ENCODE data around the gene FLT4.
"Not testable (repeated sequence)": the region's sequence is repeated elsewhere in the genome, so short reads cannot be mapped to it uniquely, and the experiment has no call there.

Gene FLT4

GRCh38 chr5:180649297-180650039 is at the start of gene FLT4:
Gene FLT4 (minus strand): TSS chr5:180649600. CDS start chr5:180649545, 55 bp downstream.
- in situ Hi-C loops (cut with MboI; ENCODE audit: low sequenced_read_pairs) = no loop called here

- in situ Hi-C loops (cut with MboI; ENCODE audit: low sequenced_read_pairs) = no loop called here
These were observed 49.6 kb upstream of the FLT4 start for GRCh38 chr5:180699042-180699441.

- in situ Hi-C loops (cut with MboI; ENCODE audit: low sequenced_read_pairs) = no loop called here
These were observed 46.7 kb upstream of the FLT4 start for GRCh38 chr5:180696116-180696515.

- in situ Hi-C loops (cut with MboI; ENCODE audit: low sequenced_read_pairs) = no loop called here
These were observed 43.0 kb upstream of the FLT4 start for GRCh38 chr5:180692429-180692828.

- in situ Hi-C loops (cut with MboI; ENCODE audit: low sequenced_read_pairs) = no loop called here
These were observed 41.6 kb upstream of the FLT4 start for GRCh38 chr5:180691046-180691445.

- in situ Hi-C loops (cut with MboI; ENCODE audit: low sequenced_read_pairs) = no loop called here
These were observed 41.2 kb upstream of the FLT4 start for GRCh38 chr5:180690562-180690961.

GRCh38 chr5:180689775-180690174 is 40.4 kb upstream of the FLT4 start:
- in situ Hi-C loops (cut with MboI; ENCODE audit: low sequenced_read_pairs) = no loop called here

- in situ Hi-C loops (cut with MboI; ENCODE audit: low sequenced_read_pairs) = no loop called here
These were observed 39.8 kb upstream of the FLT4 start for GRCh38 chr5:180689071-180689694.

GRCh38 chr5:180688330-180689070 is 39.1 kb upstream of the FLT4 start:
- in situ Hi-C loops (cut with MboI; ENCODE audit: low sequenced_read_pairs) = no loop called here

- in situ Hi-C loops (cut with MboI; ENCODE audit: low sequenced_read_pairs) = not testable (repeated sequence)
These were observed 37.4 kb upstream of the FLT4 start for GRCh38 chr5:180686799-180687198.

GRCh38 chr5:180684623-180685161 is 35.3 kb upstream of the FLT4 start:
- in situ Hi-C loops (cut with MboI; ENCODE audit: low sequenced_read_pairs) = no loop called here

GRCh38 chr5:180683220-180683922 is 34.0 kb upstream of the FLT4 start:
- in situ Hi-C loops (cut with MboI; ENCODE audit: low sequenced_read_pairs) = no loop called here

- in situ Hi-C loops (cut with MboI; ENCODE audit: low sequenced_read_pairs) = no loop called here
These were observed 33.2 kb upstream of the FLT4 start for GRCh38 chr5:180682560-180682959.

GRCh38 chr5:180682008-180682407 is 32.6 kb upstream of the FLT4 start:
- in situ Hi-C loops (cut with MboI; ENCODE audit: low sequenced_read_pairs) = not testable (repeated sequence)

- in situ Hi-C loops (cut with MboI; ENCODE audit: low sequenced_read_pairs) = not testable (repeated sequence)
These were observed 28.9 kb upstream of the FLT4 start for GRCh38 chr5:180678319-180678718.

GRCh38 chr5:180675036-180675635 is 25.7 kb upstream of the FLT4 start:
- in situ Hi-C loops (cut with MboI; ENCODE audit: low sequenced_read_pairs) = no loop called here

- in situ Hi-C loops (cut with MboI; ENCODE audit: low sequenced_read_pairs) = not testable (repeated sequence)
These were observed 24.7 kb upstream of the FLT4 start for GRCh38 chr5:180674090-180674475.

GRCh38 chr5:180673371-180674089 is 24.1 kb upstream of the FLT4 start:
- in situ Hi-C loops (cut with MboI; ENCODE audit: low sequenced_read_pairs) = no loop called here

- in situ Hi-C loops (cut with MboI; ENCODE audit: low sequenced_read_pairs) = not testable (repeated sequence)
These were observed 22.6 kb upstream of the FLT4 start for GRCh38 chr5:180671958-180672524.
